GM12878 (cell line): ENCODE data around the gene C11orf91. TPM values are rescaled to one million over a fixed set of nuclear protein-coding genes. Genes with fewer than 3 reads are reported as not detected.
A peak's percentile ranks its signal among the peaks of the same experiment; 100 is the strongest.

Experiments
- ATF7 ChIP-seq: fragments of 450-650 bp; IDR thresholded peaks from 2 replicates; pipeline ENCODE4 v1.6.1; 2016; ENCODE audit warnings: low read depth, mild to moderate bottlenecking
- BACH1 ChIP-seq: fragments of 450-650 bp; IDR thresholded peaks from 2 replicates; pipeline ENCODE4 v1.6.1; 2017; ENCODE audit warnings: mild to moderate bottlenecking, borderline replicate concordance
- BMI1 ChIP-seq: fragments of 450-650 bp; IDR thresholded peaks from 2 replicates; pipeline ENCODE4 v1.6.1; 2016; ENCODE audit warnings: mild to moderate bottlenecking, moderate library complexity, borderline replicate concordance
- CBFB ChIP-seq: IDR thresholded peaks from 2 replicates; pipeline ENCODE4 v1.6.1; 2016; ENCODE audit warnings: antibody characterized with exemption, low read depth
- CREB1 ChIP-seq: IDR thresholded peaks from 2 replicates; pipeline ENCODE4 v1.6.1; 2012; ENCODE audit warnings: low read depth, mild to moderate bottlenecking, inconsistent platforms
- DPF2 ChIP-seq: fragments of 450-650 bp; IDR thresholded peaks from 2 replicates; pipeline ENCODE4 v1.6.1; 2017; ENCODE audit warnings: mild to moderate bottlenecking
- FOS ChIP-seq: IDR thresholded peaks from 3 replicates; pipeline ENCODE4 v1.6.1; 2011; ENCODE audit warnings: borderline replicate concordance; ENCODE audit not compliant: insufficient read length; ENCODE audit errors: extremely low read depth
- HDGF ChIP-seq: fragments of 450-650 bp; IDR thresholded peaks from 2 replicates; pipeline ENCODE4 v1.6.1; 2016; ENCODE audit warnings: antibody characterized with exemption
- MXI1 ChIP-seq: fragments of 150-350 bp; IDR thresholded peaks from 2 replicates; pipeline ENCODE4 v1.6.1; 2011; ENCODE audit warnings: low read depth, mild to moderate bottlenecking, inconsistent platforms, low read length, improper control_type of control experiment
- NBN ChIP-seq: fragments of 450-650 bp; IDR thresholded peaks from 2 replicates; pipeline ENCODE4 v1.6.1; 2016
- NFXL1 ChIP-seq: fragments of 450-650 bp; IDR thresholded peaks from 2 replicates; pipeline ENCODE4 v1.6.1; 2017; ENCODE audit warnings: antibody characterized with exemption, mild to moderate bottlenecking, borderline replicate concordance
- NR2C1 ChIP-seq: fragments of 450-650 bp; IDR thresholded peaks from 2 replicates; pipeline ENCODE4 v1.6.1; 2017; ENCODE audit warnings: antibody characterized with exemption, mild to moderate bottlenecking, moderate library complexity
- PAX8 ChIP-seq: fragments of 450-650 bp; IDR thresholded peaks from 2 replicates; pipeline ENCODE4 v1.6.1; 2017; ENCODE audit warnings: mild to moderate bottlenecking, moderate library complexity
- POLR2AphosphoS2 ChIP-seq: IDR thresholded peaks from 2 replicates; pipeline ENCODE4 v1.6.1; 2011; ENCODE audit warnings: low read depth, mild to moderate bottlenecking, low read length, improper control_type of control experiment, moderate library complexity
- RELA ChIP-seq: fragments of 450-650 bp; IDR thresholded peaks from 2 replicates; pipeline ENCODE4 v1.8.0; 2014; ENCODE audit warnings: borderline replicate concordance; ENCODE audit not compliant: partially characterized antibody
- SIN3A ChIP-seq: IDR thresholded peaks from 2 replicates; pipeline ENCODE4 v1.6.1; 2012; ENCODE audit warnings: low read depth, low read length, improper control_type of control experiment
- SPI1 ChIP-seq: IDR thresholded peaks from 2 replicates; pipeline ENCODE4 v1.6.1; 2011; ENCODE audit warnings: low read depth, mild to moderate bottlenecking, low read length, moderate library complexity, borderline replicate concordance; ENCODE audit not compliant: insufficient read depth
- SRF ChIP-seq, 2 experiments: IDR thresholded peaks; 2 replicates each; pipeline ENCODE4 v1.6.1; 2011; ENCODE audit warnings: low read depth in 2 of 2, low read length in 2 of 2, mild to moderate bottlenecking in 1 of 2, moderate library complexity in 1 of 2
- TARDBP ChIP-seq: IDR thresholded peaks from 2 replicates; pipeline ENCODE4 v1.6.1; 2016; ENCODE audit warnings: borderline replicate concordance
- YY1 ChIP-seq: IDR thresholded peaks from 2 replicates; pipeline ENCODE4 v1.6.1; 2011; ENCODE audit warnings: low read depth, mild to moderate bottlenecking, low read length
- ZNF384 ChIP-seq: IDR thresholded peaks from 2 replicates; pipeline ENCODE4 v1.6.1; 2012; ENCODE audit warnings: low read depth, mild to moderate bottlenecking, low read length, improper control_type of control experiment, borderline replicate concordance
- polyA plus RNA-seq, 11 experiments: library from polyadenylated mRNA; depleted of rRNA in 4 of 11; unstranded in 6 of 11; stranded (reverse) in 5 of 11; fragments of >200 nt; fragmentation: Nextera tagmentation in 4 of 11; fragmentation: Illumina TruSeq in 1 of 11; extraction: Ambion mirVana in 4 of 11; extraction: Trizol in 1 of 11; gene quantifications; 1 replicate in 1 of 11; 2 replicates in 10 of 11; pipeline versions ENCODE4 v1.2.1 to v1.2.3, GENCODE V29; 2011 to 2016; ENCODE audit warnings: inconsistent platforms in 2 of 11, missing spikeins in 2 of 11, low read depth in 1 of 11
- total RNA-seq, 4 experiments: library from RNA; depleted of rRNA in 3 of 4; stranded (reverse); fragments of >200 nt in 3 of 4; fragmentation: Illumina TruSeq in 1 of 4; extraction: Trizol in 1 of 4; gene quantifications; 2 replicates each; pipeline versions ENCODE4 v1.2.1 to v1.2.3, GENCODE V29; 2013 to 2021
- TF ChIP-seq, protein P1 (sequence below): fragments of 450-650 bp; formaldehyde crosslinking; IDR thresholded peaks from 2 replicates; pipeline ENCODE4 v1.4.0; 2022; ENCODE audit warnings: mild to moderate bottlenecking, moderate library complexity
- TF ChIP-seq, protein P2 (sequence below): fragments of 450-650 bp; IDR thresholded peaks from 2 replicates; pipeline ENCODE4 v1.6.1; 2018; ENCODE audit warnings: borderline replicate concordance, mild to moderate bottlenecking; ENCODE audit not compliant: partially characterized antibody
- TF ChIP-seq, protein P3 (sequence below): IDR thresholded peaks from 2 replicates; pipeline ENCODE4 v1.6.1; 2011; ENCODE audit warnings: low read depth, mild to moderate bottlenecking, low read length, moderate library complexity, borderline replicate concordance; ENCODE audit errors: extremely low read depth
- TF ChIP-seq, protein P4 (sequence below): IDR thresholded peaks from 2 replicates; pipeline ENCODE4 v1.6.1; 2011; ENCODE audit warnings: borderline replicate concordance, low read depth, mild to moderate bottlenecking, moderate library complexity, low read length; ENCODE audit not compliant: insufficient read depth, poor library complexity, severe bottlenecking

Gene C11orf91
- total and polyA plus RNA-seq, 10 of the 15 experiments (the other 5 are each of a cell fraction or from before 2014, with no cell fraction given) = not detected

DNA sequence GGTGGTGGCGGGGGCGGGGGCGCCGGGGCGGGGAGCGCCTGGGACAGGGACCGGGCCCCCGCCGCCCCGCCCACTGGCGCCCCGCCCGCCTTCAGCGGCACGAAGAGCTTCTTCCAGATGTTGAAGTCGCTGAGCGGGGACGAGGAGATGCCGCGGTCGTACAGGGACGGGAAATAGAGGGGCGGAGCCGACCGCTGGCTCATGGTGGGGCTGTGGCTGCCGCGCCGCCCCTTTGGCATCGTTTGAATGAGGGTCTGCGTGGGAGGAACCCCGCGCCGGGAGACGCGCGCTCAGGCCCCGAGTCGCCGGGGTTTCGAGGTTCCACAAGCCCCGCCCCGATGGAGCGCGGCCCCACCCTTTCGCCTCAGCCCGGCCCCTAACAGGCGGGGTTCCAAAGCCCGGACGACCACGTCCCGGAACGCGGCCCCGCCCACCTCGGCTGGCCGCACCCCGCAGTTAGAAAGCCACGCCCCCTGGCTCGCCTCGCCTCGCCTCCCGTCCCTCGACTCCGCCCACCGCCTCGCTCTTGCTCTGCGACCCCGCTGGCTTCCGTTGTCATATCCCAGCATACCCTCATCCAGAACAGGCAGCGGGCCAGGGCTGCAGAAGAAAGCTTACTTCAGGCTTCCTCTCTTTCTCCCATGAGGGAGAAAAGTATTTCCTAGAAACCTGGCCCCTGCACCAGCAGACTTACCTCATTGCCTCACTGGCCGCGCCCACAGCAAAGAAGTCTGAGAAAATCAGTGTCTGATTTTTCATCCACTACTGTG lies at the start of gene C11orf91 (continued):
- TF ChIP-seq, protein P1, sequence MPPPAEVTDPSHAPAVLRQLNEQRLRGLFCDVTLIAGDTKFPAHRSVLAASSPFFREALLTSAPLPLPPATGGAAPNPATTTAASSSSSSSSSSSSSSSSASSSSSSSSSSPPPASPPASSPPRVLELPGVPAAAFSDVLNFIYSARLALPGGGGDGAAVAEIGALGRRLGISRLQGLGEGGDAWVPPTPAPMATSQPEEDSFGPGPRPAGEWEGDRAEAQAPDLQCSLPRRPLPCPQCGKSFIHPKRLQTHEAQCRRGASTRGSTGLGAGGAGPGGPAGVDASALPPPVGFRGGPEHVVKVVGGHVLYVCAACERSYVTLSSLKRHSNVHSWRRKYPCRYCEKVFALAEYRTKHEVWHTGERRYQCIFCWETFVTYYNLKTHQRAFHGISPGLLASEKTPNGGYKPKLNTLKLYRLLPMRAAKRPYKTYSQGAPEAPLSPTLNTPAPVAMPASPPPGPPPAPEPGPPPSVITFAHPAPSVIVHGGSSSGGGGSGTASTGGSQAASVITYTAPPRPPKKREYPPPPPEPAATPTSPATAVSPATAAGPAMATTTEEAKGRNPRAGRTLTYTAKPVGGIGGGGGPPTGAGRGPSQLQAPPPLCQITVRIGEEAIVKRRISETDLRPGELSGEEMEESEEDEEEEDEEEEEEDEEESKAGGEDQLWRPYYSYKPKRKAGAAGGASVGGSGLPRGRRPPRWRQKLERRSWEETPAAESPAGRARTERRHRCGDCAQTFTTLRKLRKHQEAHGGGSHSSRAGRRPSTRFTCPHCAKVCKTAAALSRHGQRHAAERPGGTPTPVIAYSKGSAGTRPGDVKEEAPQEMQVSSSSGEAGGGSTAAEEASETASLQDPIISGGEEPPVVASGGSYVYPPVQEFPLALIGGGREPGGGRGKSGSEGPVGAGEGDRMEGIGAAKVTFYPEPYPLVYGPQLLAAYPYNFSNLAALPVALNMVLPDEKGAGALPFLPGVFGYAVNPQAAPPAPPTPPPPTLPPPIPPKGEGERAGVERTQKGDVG (CRISPR knock-in tag) = no peak
- TF ChIP-seq DPF2 (no peak), SIN3A (no peak), TARDBP (no peak), BMI1 (no peak), CBFB (no peak), NR2C1 (no peak), NFXL1 (no peak), RELA (no peak), POLR2AphosphoS2 (no peak), SPI1 (no peak), PAX8 (no peak), SRF (IDR thresholded peaks at IDR 0.05; ENCODE audit: low read depth in 2 of 2, low read length in 2 of 2) (no peak), BACH1 (no peak), HDGF (peak; percentile 92), FOS (no peak), YY1 (no peak), MXI1 (peak; percentile 52; the same call in 1 of the 2 replicates), ATF7 (no peak), CREB1 (0 out of 2 replicates have a peak, but pooled peaks have one; percentile 29), NBN (no peak), ZNF384 (no peak)
- TF ChIP-seq, protein P2, sequence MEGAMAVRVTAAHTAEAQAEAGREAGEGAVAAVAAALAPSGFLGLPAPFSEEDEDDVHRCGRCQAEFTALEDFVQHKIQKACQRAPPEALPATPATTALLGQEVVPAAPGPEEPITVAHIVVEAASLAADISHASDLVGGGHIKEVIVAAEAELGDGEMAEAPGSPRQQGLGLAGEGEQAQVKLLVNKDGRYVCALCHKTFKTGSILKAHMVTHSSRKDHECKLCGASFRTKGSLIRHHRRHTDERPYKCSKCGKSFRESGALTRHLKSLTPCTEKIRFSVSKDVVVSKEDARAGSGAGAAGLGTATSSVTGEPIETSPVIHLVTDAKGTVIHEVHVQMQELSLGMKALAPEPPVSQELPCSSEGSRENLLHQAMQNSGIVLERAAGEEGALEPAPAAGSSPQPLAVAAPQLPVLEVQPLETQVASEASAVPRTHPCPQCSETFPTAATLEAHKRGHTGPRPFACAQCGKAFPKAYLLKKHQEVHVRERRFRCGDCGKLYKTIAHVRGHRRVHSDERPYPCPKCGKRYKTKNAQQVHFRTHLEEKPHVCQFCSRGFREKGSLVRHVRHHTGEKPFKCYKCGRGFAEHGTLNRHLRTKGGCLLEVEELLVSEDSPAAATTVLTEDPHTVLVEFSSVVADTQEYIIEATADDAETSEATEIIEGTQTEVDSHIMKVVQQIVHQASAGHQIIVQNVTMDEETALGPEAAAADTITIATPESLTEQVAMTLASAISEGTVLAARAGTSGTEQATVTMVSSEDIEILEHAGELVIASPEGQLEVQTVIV = no peak
- TF ChIP-seq, protein P3, sequence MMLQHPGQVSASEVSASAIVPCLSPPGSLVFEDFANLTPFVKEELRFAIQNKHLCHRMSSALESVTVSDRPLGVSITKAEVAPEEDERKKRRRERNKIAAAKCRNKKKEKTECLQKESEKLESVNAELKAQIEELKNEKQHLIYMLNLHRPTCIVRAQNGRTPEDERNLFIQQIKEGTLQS = no peak
- TF ChIP-seq, protein P4, sequence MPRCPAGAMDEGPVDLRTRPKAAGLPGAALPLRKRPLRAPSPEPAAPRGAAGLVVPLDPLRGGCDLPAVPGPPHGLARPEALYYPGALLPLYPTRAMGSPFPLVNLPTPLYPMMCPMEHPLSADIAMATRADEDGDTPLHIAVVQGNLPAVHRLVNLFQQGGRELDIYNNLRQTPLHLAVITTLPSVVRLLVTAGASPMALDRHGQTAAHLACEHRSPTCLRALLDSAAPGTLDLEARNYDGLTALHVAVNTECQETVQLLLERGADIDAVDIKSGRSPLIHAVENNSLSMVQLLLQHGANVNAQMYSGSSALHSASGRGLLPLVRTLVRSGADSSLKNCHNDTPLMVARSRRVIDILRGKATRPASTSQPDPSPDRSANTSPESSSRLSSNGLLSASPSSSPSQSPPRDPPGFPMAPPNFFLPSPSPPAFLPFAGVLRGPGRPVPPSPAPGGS = peak; percentile 48
